Medulla oblongata (tissue), 1 donor: ENCODE data around the gene SPOCK2.
"Not testable (repeated sequence)": the region's sequence is repeated elsewhere in the genome, so short reads cannot be mapped to it uniquely, and the experiment has no call there.

Source experiments
- DNase-seq: peaks from one replicate; pipeline ENCODE4 v3.0.0-alpha.2; 2015; ENCODE audit errors: extremely low spot score

The SPOCK2 gene, protein sequence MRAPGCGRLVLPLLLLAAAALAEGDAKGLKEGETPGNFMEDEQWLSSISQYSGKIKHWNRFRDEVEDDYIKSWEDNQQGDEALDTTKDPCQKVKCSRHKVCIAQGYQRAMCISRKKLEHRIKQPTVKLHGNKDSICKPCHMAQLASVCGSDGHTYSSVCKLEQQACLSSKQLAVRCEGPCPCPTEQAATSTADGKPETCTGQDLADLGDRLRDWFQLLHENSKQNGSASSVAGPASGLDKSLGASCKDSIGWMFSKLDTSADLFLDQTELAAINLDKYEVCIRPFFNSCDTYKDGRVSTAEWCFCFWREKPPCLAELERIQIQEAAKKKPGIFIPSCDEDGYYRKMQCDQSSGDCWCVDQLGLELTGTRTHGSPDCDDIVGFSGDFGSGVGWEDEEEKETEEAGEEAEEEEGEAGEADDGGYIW

GRCh38 chr10:72087969-72088888, at the start of gene SPOCK2:
SPOCK2 (minus strand) TSS chr10:72088551; CDS start chr10:72088328, 223 bp downstream.
- peak; percentile 54 for DNase-seq

GRCh38 chr10:72137583-72137982, 49.2 kb upstream of the SPOCK2 start:
- no peak for DNase-seq

GRCh38 chr10:72136225-72136624, 47.9 kb upstream of the SPOCK2 start:
- not testable (repeated sequence) for DNase-seq

DNA sequence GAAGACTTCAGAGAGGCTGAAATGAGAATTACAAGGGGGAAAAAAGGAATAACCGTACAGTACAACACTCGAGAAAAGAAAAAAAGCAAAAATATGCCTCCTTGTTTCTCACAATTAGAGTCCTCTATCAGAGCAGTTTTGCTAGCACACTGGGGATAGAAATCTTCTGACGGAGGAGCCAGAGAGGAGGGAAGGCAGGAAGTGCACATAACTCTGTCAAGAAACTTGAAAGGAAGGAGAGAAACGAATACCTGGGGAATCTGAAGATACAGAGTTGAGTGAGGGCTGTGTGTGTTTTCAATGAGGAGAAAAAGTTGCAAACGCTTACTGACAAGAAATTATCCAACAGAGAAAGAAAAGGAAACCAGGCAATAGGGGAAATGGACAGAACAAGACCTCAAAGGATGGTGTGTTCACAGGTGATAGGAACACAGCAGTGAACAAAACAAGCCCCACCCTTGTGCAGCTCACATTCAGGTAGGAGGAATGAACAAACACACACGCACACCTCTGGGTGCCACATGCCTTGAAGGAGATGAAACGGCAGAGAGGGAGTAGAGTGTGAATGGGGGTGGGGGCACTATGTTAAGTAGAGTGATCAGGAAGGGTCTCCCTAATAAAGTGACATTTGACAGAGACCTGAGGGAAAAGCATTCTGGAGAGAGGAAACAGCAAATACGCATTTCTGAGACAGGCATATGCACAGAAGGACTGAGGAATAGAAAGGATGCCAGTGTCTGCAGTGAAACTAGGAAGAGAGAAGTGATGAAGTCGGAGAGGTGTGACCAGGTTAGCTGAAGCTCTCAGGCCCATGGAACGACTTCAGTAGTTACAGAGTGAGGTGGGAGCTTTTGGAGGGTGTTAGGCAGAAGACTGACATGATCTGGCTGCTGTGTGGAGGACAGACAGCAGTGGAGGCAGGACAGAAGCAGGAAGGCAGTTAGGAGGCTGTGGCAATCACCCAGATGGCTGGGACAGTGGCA, 46.7 kb upstream of the SPOCK2 start:
- no peak for DNase-seq

DNA sequence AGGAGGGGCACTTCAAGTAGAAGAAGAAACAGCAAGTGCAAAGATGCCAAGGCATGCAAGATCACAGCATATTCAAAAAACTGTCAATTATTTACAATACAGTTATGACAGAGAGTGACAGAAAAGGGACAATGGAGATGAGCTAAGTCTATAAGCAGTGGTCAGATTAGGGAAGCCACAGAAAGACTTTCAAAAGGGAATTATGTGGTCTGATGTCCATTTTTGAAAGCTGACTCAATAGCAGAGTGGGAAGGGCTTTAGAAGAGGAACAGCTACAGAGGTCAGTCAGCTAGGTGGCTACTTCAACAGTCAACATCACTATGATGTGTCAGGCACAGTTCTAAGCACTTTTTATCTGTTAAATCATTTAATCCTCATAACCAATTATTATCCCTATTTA, 45.2 kb upstream of the SPOCK2 start:
- peak; percentile 79 for DNase-seq

DNA sequence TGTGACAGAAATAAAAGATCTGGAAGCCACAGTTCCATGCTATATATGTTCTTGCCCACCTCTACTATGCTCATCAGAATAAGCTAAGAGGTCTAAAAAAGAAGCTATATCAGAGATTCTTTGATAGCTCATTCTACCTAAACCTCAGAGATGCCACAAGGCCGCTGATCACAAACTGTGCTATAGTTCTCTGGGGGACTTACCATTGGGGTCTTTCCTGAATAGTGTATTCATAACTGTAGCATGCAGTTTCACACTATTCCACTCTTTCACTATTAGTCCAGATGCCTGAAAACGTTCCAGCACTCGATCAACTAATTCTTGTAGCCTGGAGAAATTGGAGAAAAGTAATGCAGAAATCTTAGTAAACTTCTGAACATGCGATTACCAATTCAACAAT, 44.5 kb upstream of the SPOCK2 start:
- DNase-seq: no peak

DNA sequence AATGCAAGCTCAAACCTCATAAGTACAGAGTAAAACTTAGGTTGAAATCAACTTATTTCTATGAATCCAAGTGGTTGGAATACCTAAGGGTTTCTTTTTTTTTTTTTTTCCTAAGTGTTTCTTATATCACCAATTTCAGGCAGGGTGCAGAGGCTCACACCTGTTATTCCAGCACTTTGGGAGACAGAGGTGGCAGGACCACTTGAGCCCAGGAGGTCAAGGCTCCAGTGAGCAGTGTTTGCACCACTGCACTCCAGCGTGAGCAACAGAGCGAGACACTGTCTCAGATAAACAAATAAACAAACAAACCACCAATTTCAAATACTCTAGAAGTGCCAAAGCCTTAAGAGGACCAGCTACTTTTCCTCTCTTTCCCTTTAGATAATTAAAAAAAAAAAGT, 39.2 kb upstream of the SPOCK2 start:
- DNase-seq: no peak

DNA sequence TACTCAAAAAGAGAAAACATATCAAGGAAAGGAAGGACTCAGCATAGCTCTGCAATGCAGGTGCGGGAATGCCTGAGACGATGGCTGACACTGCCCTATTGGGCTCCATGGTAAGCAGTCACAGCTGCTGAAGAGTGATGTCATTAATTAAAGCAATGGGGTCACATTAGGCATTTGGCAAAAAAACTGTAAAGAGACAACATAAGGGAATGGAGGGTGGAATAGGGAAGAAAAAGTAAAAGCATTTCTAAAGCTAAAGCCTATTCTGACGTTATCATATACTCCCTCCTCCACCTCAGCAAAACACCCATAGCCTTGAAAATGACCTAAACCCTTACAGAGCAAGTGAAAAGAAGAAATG, 38.5 kb upstream of the SPOCK2 start:
- no peak for DNase-seq

DNA sequence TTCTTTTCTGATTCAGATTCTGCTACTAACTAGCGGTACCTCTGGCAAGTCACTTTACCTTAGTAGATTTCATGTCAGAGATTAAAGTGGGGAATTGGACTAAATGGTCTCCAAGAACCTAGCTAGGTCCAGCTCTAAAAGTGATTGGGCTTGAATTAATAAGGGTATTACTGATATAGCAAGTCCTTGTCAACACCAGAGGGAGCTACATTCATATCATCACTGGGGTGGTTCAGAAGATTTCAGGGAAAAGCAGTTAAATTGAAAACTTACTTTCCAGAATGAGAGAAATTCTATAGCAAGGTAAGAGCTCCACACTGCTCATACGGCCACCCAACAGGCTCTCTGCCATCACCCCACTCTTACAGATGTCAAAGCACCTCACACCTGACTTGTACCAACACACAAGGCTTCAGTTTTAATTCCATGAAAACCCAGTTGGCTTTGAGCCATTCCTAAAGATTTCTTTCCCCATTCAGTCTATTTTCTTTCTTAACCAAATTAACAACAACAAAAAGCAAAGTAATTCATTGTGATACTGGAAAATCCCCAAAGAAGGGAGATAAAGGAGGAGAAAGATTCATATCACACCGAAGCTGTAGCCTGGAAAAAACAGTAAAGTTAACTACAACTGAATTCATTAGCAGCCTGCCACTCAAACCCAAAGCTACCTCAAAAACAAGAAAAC, 38.0 kb upstream of the SPOCK2 start:
- peak; percentile 66 for DNase-seq

DNA sequence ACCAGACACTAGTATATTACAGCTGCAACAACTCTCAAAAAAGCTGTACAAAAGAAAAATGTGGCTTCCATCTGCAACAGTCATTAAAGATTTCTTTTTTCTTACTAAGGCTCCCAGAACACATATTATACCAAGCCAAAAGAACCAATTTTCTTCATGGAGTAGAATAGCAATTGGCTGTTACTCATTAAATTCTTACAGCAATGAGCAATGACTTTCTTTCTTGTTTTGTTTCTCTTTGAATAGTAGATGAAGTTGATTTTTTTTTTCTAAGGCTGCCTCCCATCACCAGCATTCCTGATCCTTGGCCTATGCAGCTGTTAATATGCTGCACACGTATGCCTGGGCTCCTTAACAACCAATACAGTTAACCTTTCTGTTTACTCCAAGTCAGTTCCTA, 36.6 kb upstream of the SPOCK2 start:
- DNase-seq: peak; percentile 51

GRCh38 chr10:72124381-72124780, 36.0 kb upstream of the SPOCK2 start:
- no peak for DNase-seq

GRCh38 chr10:72123616-72124015, 35.3 kb upstream of the SPOCK2 start:
- no peak for DNase-seq

GRCh38 chr10:72122221-72122620, 33.9 kb upstream of the SPOCK2 start:
- no peak for DNase-seq

- DNase-seq: no peak
Observed at GRCh38 chr10:72121389-72121788, 33.0 kb upstream of the SPOCK2 start.

GRCh38 chr10:72116372-72116771, 28.0 kb upstream of the SPOCK2 start:
- DNase-seq: no peak

DNA sequence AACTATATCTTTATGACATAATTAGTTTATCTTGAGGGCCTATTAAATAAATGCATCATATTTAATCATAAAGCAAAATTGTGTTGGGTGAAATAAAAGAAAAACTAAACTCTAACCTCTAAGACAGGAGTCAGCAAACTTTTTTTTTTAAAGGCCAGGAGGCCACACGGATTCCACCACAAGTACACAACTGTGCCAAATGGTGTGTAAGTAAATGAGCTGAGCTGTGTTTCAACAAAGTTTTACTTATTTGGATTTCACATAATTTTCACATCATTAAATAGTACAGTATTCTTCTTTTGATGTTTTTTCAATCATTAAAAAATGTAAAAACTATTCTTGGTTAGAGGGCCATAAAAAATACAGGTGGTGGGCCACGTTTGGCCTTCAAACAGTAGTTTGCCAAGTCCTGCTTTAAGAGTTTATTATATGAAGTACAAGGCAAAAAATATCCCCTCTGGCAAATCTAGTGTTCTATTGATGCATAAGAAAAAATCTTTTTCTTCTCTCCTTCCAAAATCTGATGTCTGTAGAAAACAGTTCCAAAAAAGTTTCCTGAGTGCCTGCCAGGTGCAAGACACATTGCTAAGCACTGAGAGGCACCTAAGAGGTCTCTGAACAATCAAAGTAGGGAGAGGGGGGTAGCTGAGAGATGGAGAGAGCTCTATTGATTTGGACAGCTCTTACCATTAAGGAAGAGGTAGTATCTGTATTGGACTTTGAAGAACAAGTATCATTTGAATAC, 26.5 kb upstream of the SPOCK2 start:
- DNase-seq: no peak

GRCh38 chr10:72110673-72111401, 22.5 kb upstream of the SPOCK2 start:
- DNase-seq: no peak

GRCh38 chr10:72109636-72110157, 21.3 kb upstream of the SPOCK2 start:
- DNase-seq: no peak
